Endothelial cell of umbilical vein (primary cell): ENCODE data around the gene HOXA13. TPM values are rescaled to one million over a fixed set of nuclear protein-coding genes. Genes with fewer than 3 reads are reported as not detected.

Experiments used
- BruUV-seq: library from RNA; stranded (reverse); fragments of 400-500 nt; replicated peaks from 2 replicates; lab custom pipeline; 2021; lab: Mats Ljungman, UMichigan
- CTCF ChIA-PET: fragments of 300-600, 350-600 bp; sonication (Branson Sonifier 250); formaldehyde crosslinking; loops from one replicate; lab custom pipeline; 2021; ENCODE audit warnings: antibody characterized with exemption, inconsistent platforms; lab: Charles Lee
- POLR2A ChIA-PET: fragments of 300-600, 350-600 bp; sonication (Branson Sonifier 250); formaldehyde crosslinking; loops from one replicate; lab custom pipeline; 2021; ENCODE audit warnings: antibody characterized with exemption, inconsistent platforms; lab: Charles Lee
- DNase-seq: peaks from one replicate; pipeline ENCODE4 v3.0.0-alpha.2; 2011; ENCODE audit warnings: low read depth, low spot score
- FAIRE-seq: peaks from 2 replicates; lab custom pipeline; 2011; peaks lifted over from hg19 to GRCh38; lab: Jason Lieb, UNC
- H2AFZ ChIP-seq: 2 replicates; pipeline ENCODE4 v1.6.0; 2012; ENCODE audit warnings: low read depth, low read length, control low read depth, inconsistent platforms
- H3K27ac ChIP-seq: 2 replicates; pipeline ENCODE4 v1.5.1; 2011; ENCODE audit warnings: low read depth, mild to moderate bottlenecking, control low read depth, low read length, moderate library complexity; ENCODE audit not compliant: insufficient read depth
- H3K27me3 ChIP-seq, 2 experiments: 2 replicates each; pipeline versions ENCODE4 v1.6.0 to v1.6.1; 2011; ENCODE audit warnings: low read length in 2 of 2, mixed read lengths in 1 of 2; ENCODE audit not compliant: control insufficient read depth in 2 of 2, insufficient read depth in 2 of 2
- H3K36me3 ChIP-seq, 2 experiments: 2 replicates in 1 of 2; 3 replicates in 1 of 2; pipeline ENCODE4 v1.5.1; 2011; ENCODE audit warnings: low read length in 2 of 2, mild to moderate bottlenecking in 1 of 2, moderate library complexity in 1 of 2; ENCODE audit not compliant: control insufficient read depth in 2 of 2, insufficient read depth in 2 of 2; ENCODE audit errors: extremely low read depth in 1 of 2
- H3K4me1 ChIP-seq: 3 replicates; pipeline ENCODE4 v1.5.1; 2011; ENCODE audit warnings: mild to moderate bottlenecking, low read length; ENCODE audit not compliant: control insufficient read depth, insufficient read depth; ENCODE audit errors: extremely low read depth
- H3K4me2 ChIP-seq: 2 replicates; pipeline ENCODE4 v1.6.1; 2011; ENCODE audit warnings: low read length, control low read depth, mixed read lengths; ENCODE audit not compliant: insufficient read depth
- H3K4me3 ChIP-seq, 3 experiments: fragments of 200-600 bp in 1 of 3; sonication (generic), shearing (Covaris generic) in 1 of 3; replicated peaks in 1 of 3; 2 replicates each; pipeline ENCODE4 v1.5.1; 2011 to 2016; ENCODE audit warnings: control low read depth in 3 of 3, low read length in 3 of 3, mild to moderate bottlenecking in 2 of 3, inconsistent platforms in 1 of 3, low read depth in 1 of 3, moderate library complexity in 1 of 3; ENCODE audit not compliant: insufficient read depth in 1 of 3
- H3K79me2 ChIP-seq: 2 replicates; pipeline ENCODE4 v1.6.0; 2012; ENCODE audit warnings: low read length, inconsistent platforms; ENCODE audit not compliant: control insufficient read depth, insufficient read depth
- H3K9ac ChIP-seq: replicated peaks from 2 replicates; pipeline ENCODE3; 2011; ENCODE audit warnings: low read length, control low read depth; ENCODE audit not compliant: insufficient read depth; ENCODE audit errors: extremely low read depth
- H3K9me1 ChIP-seq: replicated peaks from 3 replicates; pipeline ENCODE4 v1.6.0; 2011; ENCODE audit warnings: mild to moderate bottlenecking, low read length; ENCODE audit not compliant: control insufficient read depth, insufficient read depth; ENCODE audit errors: extremely low read depth
- H3K9me3 ChIP-seq: replicated peaks from 2 replicates; pipeline ENCODE4 v1.5.1; 2012; ENCODE audit warnings: low read length, inconsistent platforms; ENCODE audit not compliant: control insufficient read depth, insufficient read depth
- H4K20me1 ChIP-seq: replicated peaks from 2 replicates; pipeline ENCODE3; 2011; ENCODE audit warnings: mild to moderate bottlenecking, low read length; ENCODE audit not compliant: control insufficient read depth, insufficient read depth; ENCODE audit errors: extremely low read depth
- EZH2 ChIP-seq: IDR thresholded peaks from 2 replicates; pipeline ENCODE4 v1.6.1; 2012; ENCODE audit warnings: borderline replicate concordance, low read depth, mild to moderate bottlenecking, moderate library complexity, low read length, inconsistent platforms; ENCODE audit not compliant: severe bottlenecking
- GATA2 ChIP-seq: IDR thresholded peaks from 2 replicates; pipeline ENCODE4 v1.7.0; 2011; ENCODE audit warnings: low read depth, mild to moderate bottlenecking, moderate library complexity, mixed read lengths, low read length; ENCODE audit not compliant: insufficient read length, insufficient read depth
- MYC ChIP-seq: IDR thresholded peaks from one replicate; pipeline ENCODE4 v1.6.1; 2011; ENCODE audit warnings: mild to moderate bottlenecking, low read depth, low read length
- POLR2AphosphoS5 ChIP-seq: IDR thresholded peaks from 2 replicates; pipeline ENCODE4 v1.6.1; 2012; ENCODE audit warnings: low read depth, mild to moderate bottlenecking, control low read depth, low read length, moderate library complexity; ENCODE audit not compliant: insufficient read depth
- dilution Hi-C: fragments of 300-500 bp; cut with MboI; formaldehyde crosslinking; loops from one replicate; pipeline ENCODE4 v1.15.0; 2019; ENCODE audit warnings: low sequenced_read_pairs; ENCODE audit not compliant: extremely low pct_ligation_motif_present
- intact Hi-C: fragments of 100-400 bp; cut with micrococcal nuclease; formaldehyde crosslinking; loops from one replicate; pipeline ENCODE4 v1.10.0; 2022
- polyA plus RNA-seq, 4 experiments: library from polyadenylated mRNA; depleted of rRNA in 3 of 4; stranded (reverse) in 3 of 4; unstranded in 1 of 4; fragments of >200 nt; gene quantifications; 2 replicates each; pipeline versions ENCODE4 v1.2.1 to v1.2.3, GENCODE V29; 2011 to 2012; ENCODE audit warnings: missing spikeins in 1 of 4
- total RNA-seq: library from RNA; stranded (reverse); gene quantifications from 2 replicates; pipeline ENCODE4 v1.2.3, GENCODE V29; 2021

Gene HOXA13
- total and polyA plus RNA-seq, 2 donors (not counting 3 experiments of a cell fraction or from before 2014, with no cell fraction given), result 0.22 TPM; not detected in 1

GRCh38 chr7:27207348-27207985, 7.6 kb upstream of the HOXA13 start:
- Histone ChIP-seq H3K4me3 (no peak overlapping the region), H3K4me1 (peaks cover 14% of the 10 kb centered on the region), H4K20me1 (no peaks in the 10 kb centered on the region), H3K9ac (no peak overlapping the region), H3K9me3 (no peaks in the 10 kb centered on the region), H3K36me3 (no peaks in the 10 kb centered on the region), H2AFZ (no peak overlapping the region), H3K27ac (no peak overlapping the region), H3K27me3 (peaks cover 79 to 81% of the 10 kb centered on the region in 2 experiments), H3K9me1 (no peaks in the 10 kb centered on the region), H3K4me2 (no peak overlapping the region), H3K79me2 (no peaks in the 10 kb centered on the region)
- ChIA-PET POLR2A (interaction anchor here (0.7 kb wide), 1 partner anchor 294 kb away, joined by 5 read pairs; no protein-coding TSS in a partner anchor), CTCF (interaction anchor here (1.4 to 2.2 kb wide), 4 partner anchors 11 to 567 kb away, joined by 3 to 11 read pairs (median 9); no protein-coding TSS in a partner anchor)
- TF ChIP-seq GATA2, result no peak
- TF ChIP-seq MYC, result no peak
- no peak for TF ChIP-seq POLR2AphosphoS5
- TF ChIP-seq EZH2, result no peak
- no peak for DNase-seq
- intact Hi-C loops, result no loop called here
- no TSS peak for BruUV-seq
- dilution Hi-C loops, result no loop called here
- FAIRE-seq, result no peak
